PC-3 (cell line): ENCODE data around the gene IRF2BP1. TPM values are rescaled to one million over a fixed set of nuclear protein-coding genes. Genes with fewer than 3 reads are reported as not detected.

ENCODE experiments used
- ATAC-seq: fragments of 200-7000 bp; cut with Tn5 transposase; 2 replicates; pipeline ENCODE4 v1.9.1; 2020; ENCODE audit warnings: mild to moderate bottlenecking, moderate library complexity
- BruUV-seq: library from RNA; stranded (reverse); fragments of 400-500 nt; replicated peaks from 2 replicates; lab custom pipeline; 2021; lab: Mats Ljungman, UMichigan
- CTCF ChIA-PET: fragments of 300-600 bp; sonication (Branson Sonifier 250); formaldehyde crosslinking; loops from one replicate; lab custom pipeline; 2022; ENCODE audit warnings: antibody characterized with exemption; lab: Charles Lee
- POLR2A ChIA-PET: fragments of 300-600 bp; sonication (Branson Sonifier 250); formaldehyde crosslinking; loops from one replicate; lab custom pipeline; 2022; ENCODE audit warnings: antibody characterized with exemption; ENCODE audit not compliant: unreplicated experiment; lab: Charles Lee
- DNase-seq: peaks from one replicate; pipeline ENCODE4 v3.0.0-alpha.2; 2015
- H2AFZ ChIP-seq: fragments of 300-600 bp; sonication (generic); 2 replicates; pipeline ENCODE4 v1.6.0; 2016; ENCODE audit warnings: antibody characterized with exemption, low read length
- H3F3A ChIP-seq: fragments of 300-600 bp; sonication (generic); one replicate; pipeline ENCODE4 v1.6.0; 2017; ENCODE audit warnings: antibody characterized with exemption, low read length, control low read depth, mild to moderate bottlenecking; ENCODE audit not compliant: unreplicated experiment
- H3K27ac ChIP-seq: fragments of 300-600 bp; sonication (generic); 2 replicates; pipeline ENCODE4 v1.5.1; 2016; ENCODE audit warnings: mild to moderate bottlenecking, low read length
- H3K27me3 ChIP-seq: fragments of 300-600 bp; sonication (generic); 2 replicates; pipeline ENCODE4 v1.6.1; 2016; ENCODE audit warnings: low read length, mixed read lengths
- H3K36me3 ChIP-seq: fragments of 300-600 bp; sonication (generic); 2 replicates; pipeline ENCODE4 v1.6.1; 2016; ENCODE audit warnings: low read depth, mixed run types, low read length, mixed read lengths
- H3K4me1 ChIP-seq: fragments of 300-600 bp; sonication (generic); 2 replicates; pipeline ENCODE4 v1.5.1; 2016; ENCODE audit warnings: low read length; ENCODE audit not compliant: insufficient read depth
- H3K4me2 ChIP-seq: fragments of 300-600 bp; sonication (generic); 2 replicates; pipeline ENCODE4 v1.6.0; 2016; ENCODE audit warnings: low read length
- H3K4me3 ChIP-seq: fragments of 300-600 bp; sonication (generic); 2 replicates; pipeline ENCODE4 v1.5.1; 2016; ENCODE audit warnings: mild to moderate bottlenecking, low read length, mixed read lengths
- H3K79me2 ChIP-seq: fragments of 300-600 bp; sonication (generic); 2 replicates; pipeline ENCODE4 v1.6.1; 2017; ENCODE audit warnings: low read length, mixed read lengths
- H3K9ac ChIP-seq: fragments of 300-600 bp; sonication (generic); 2 replicates; pipeline ENCODE4 v1.6.0; 2016; ENCODE audit warnings: mild to moderate bottlenecking, low read length
- H3K9me2 ChIP-seq: fragments of 300-600 bp; sonication (generic); replicated peaks from 2 replicates; pipeline ENCODE4 v1.6.1; 2016; ENCODE audit warnings: mixed run types, low read length, mixed read lengths
- H3K9me3 ChIP-seq: fragments of 300-600 bp; sonication (generic); 2 replicates; pipeline ENCODE4 v1.6.1; 2016; ENCODE audit warnings: low read length, mixed read lengths
- H4K20me1 ChIP-seq: fragments of 300-600 bp; sonication (generic); 2 replicates; pipeline ENCODE4 v1.6.1; 2016; ENCODE audit warnings: low read length, mixed read lengths
- CTCF ChIP-seq: fragments of 300-600 bp; sonication (generic); conservative IDR thresholded peaks from 2 replicates; pipeline ENCODE4 v1.5.1; 2017; ENCODE audit warnings: antibody characterized with exemption, low read depth, mild to moderate bottlenecking, low read length
- EZH2 ChIP-seq: fragments of 300-600 bp; sonication (generic); IDR thresholded peaks from one replicate; pipeline ENCODE4 v1.6.1; 2017; ENCODE audit warnings: antibody characterized with exemption, mild to moderate bottlenecking, low read length; ENCODE audit not compliant: unreplicated experiment
- EZH2phosphoT487 ChIP-seq: fragments of 300-600 bp; sonication (generic); IDR thresholded peaks from 2 replicates; pipeline ENCODE4 v1.6.1; 2018; ENCODE audit warnings: mild to moderate bottlenecking, antibody characterized with exemption, low read length, borderline replicate concordance
- intact Hi-C: fragments of 100-400 bp; cut with micrococcal nuclease; formaldehyde crosslinking; loops from 2 replicates; pipeline ENCODE4 v1.9.0; 2023
- total RNA-seq: library from RNA; depleted of rRNA; stranded (reverse); fragments of >200 nt; gene quantifications from 2 replicates; pipeline ENCODE4 v1.2.3, GENCODE V29; 2014

The IRF2BP1 gene
- total RNA-seq, 1 experiment from 2014 or later: 31.5 TPM

GRCh38 chr19:45883586-45883880 is 2.4 kb downstream of the IRF2BP1 start:
- POLR2A ChIA-PET: no interaction called here

GRCh38 chr19:45882652-45883585 is 3.0 kb downstream of the IRF2BP1 start:
- peaks cover 3% of the 10 kb centered on the region; the same call in 1 of the 2 replicates for H4K20me1 ChIP-seq
- peak overlapping the region; percentile 90 for H3K4me2 ChIP-seq
- H3K27me3 ChIP-seq: no peaks in the 10 kb centered on the region
- intact Hi-C loops: loop anchor here (2.0 kb wide), 1 partner anchor 20 kb away; the partner anchor contains the start of gene SYMPK
- CTCF ChIA-PET: no interaction called here
- peak overlapping the region; percentile 33; the same call in 1 of the 2 replicates for H3K9ac ChIP-seq
- H3K9me2 ChIP-seq: no peaks in the 10 kb centered on the region
- H3F3A ChIP-seq: no peaks in the 10 kb centered on the region
- peak; percentile 85 for DNase-seq
- TSS peak; percentile 28 for BruUV-seq
- peak; percentile 25 for ATAC-seq
- POLR2A ChIA-PET: no interaction called here
- TF ChIP-seq EZH2 (no peak), CTCF (peak; percentile 94), EZH2phosphoT487 (no peak)
- peak overlapping the region; percentile 68 for H2AFZ ChIP-seq
- H3K27ac ChIP-seq: no peak overlapping the region
- H3K36me3 ChIP-seq: peaks cover 2% of the 10 kb centered on the region; the same call in 1 of the 2 replicates
- H3K9me3 ChIP-seq: no peaks in the 10 kb centered on the region
- peak overlapping the region; percentile 62 for H3K4me3 ChIP-seq
- peaks cover 20% of the 10 kb centered on the region; the same call in 1 of the 2 replicates for H3K4me1 ChIP-seq
- H3K79me2 ChIP-seq: peaks cover 21% of the 10 kb centered on the region

More at GRCh38 chr19:45883586-45883880, 2.4 kb downstream of the IRF2BP1 start:
- peaks cover 21% of the 10 kb centered on the region for H3K79me2 ChIP-seq
- H3F3A ChIP-seq: no peaks in the 10 kb centered on the region
- CTCF ChIA-PET: no interaction called here
- no TSS peak for BruUV-seq
- intact Hi-C loops: loop anchor here (2.0 kb wide), 1 partner anchor 21 kb away; the partner anchor contains the start of gene SYMPK
- H3K27me3 ChIP-seq: no peaks in the 10 kb centered on the region
- H3K4me3 ChIP-seq: peak overlapping the region; percentile 78
- DNase-seq (no peak), ATAC-seq (no peak)
- peaks cover 3% of the 10 kb centered on the region; the same call in 1 of the 2 replicates for H4K20me1 ChIP-seq
- no peak overlapping the region for H3K9ac ChIP-seq
- no peak overlapping the region for H3K27ac ChIP-seq
- H3K4me2 ChIP-seq: peak overlapping the region; percentile 90
- TF ChIP-seq EZH2phosphoT487 (no peak), CTCF (no peak), EZH2 (no peak)
- H3K36me3 ChIP-seq: peaks cover 2% of the 10 kb centered on the region; the same call in 1 of the 2 replicates
- no peaks in the 10 kb centered on the region for H3K9me2 ChIP-seq
- H2AFZ ChIP-seq: no peak overlapping the region
- H3K4me1 ChIP-seq: peaks cover 17% of the 10 kb centered on the region; the same call in 1 of the 2 replicates
- no peaks in the 10 kb centered on the region for H3K9me3 ChIP-seq
